Skeletal muscle satellite cell (primary cell): ENCODE measurements around the gene KCNAB1.

Source experiments
- H3K27me3 ChIP-seq: 2 replicates; pipeline ENCODE4 v1.7.0; 2013; ENCODE audit warnings: low read length; ENCODE audit not compliant: control insufficient read depth, insufficient read depth
- H3K36me3 ChIP-seq: 2 replicates; pipeline ENCODE4 v1.7.0; 2013; ENCODE audit warnings: mild to moderate bottlenecking, control low read depth, low read length; ENCODE audit not compliant: insufficient read depth
- H3K4me1 ChIP-seq: 2 replicates; pipeline ENCODE4 v1.7.0; 2013; ENCODE audit warnings: low read length; ENCODE audit not compliant: control insufficient read depth, insufficient read depth
- H3K4me2 ChIP-seq: 2 replicates; pipeline ENCODE4 v1.7.0; 2013; ENCODE audit warnings: mild to moderate bottlenecking, low read length
- H3K4me3 ChIP-seq: 2 replicates; pipeline ENCODE4 v1.7.0; 2013; ENCODE audit warnings: low read length
- H3K9ac ChIP-seq: 2 replicates; pipeline ENCODE4 v1.7.0; 2013; ENCODE audit warnings: mild to moderate bottlenecking, low read depth, low read length, moderate library complexity
- H3K9me3 ChIP-seq: replicated peaks from 2 replicates; pipeline ENCODE4 v1.7.0; 2013; ENCODE audit warnings: mild to moderate bottlenecking, control low read depth, low read length

The KCNAB1 gene

GRCh38 chr3:156400735-156401134 is 280.4 kb downstream of the KCNAB1 start:
- Histone ChIP-seq H3K27me3 (peaks cover 18% of the 10 kb centered on the region), H3K4me3 (no peak overlapping the region), H3K4me1 (no peaks in the 10 kb centered on the region), H3K9ac (no peak overlapping the region), H3K4me2 (no peak overlapping the region), H3K36me3 (no peaks in the 10 kb centered on the region), H3K9me3 (no peaks in the 10 kb centered on the region)

DNA sequence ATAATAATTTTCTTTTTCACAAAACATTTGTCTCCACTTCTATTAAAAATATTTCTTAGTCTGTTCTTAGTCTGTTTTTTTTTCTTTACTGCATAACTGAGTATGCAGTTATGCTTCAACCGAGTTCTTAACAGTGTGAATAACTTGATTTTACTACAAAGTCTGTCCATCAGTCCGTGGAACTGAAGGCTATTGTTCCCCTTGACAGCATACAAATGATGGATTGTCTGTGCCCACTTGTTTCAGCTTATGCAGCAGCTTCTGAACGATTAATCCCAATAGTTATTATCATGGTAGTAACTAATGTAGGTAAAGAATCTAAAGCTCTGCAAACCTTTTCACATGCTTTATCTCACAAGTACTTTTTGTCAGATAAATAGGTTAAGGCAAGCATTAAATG is 283.8 kb downstream of the KCNAB1 start:
- H3K27me3 ChIP-seq: peaks cover 32% of the 10 kb centered on the region
- no peaks in the 10 kb centered on the region for H3K36me3 ChIP-seq
- H3K4me3 ChIP-seq: no peak overlapping the region
- no peaks in the 10 kb centered on the region for H3K9me3 ChIP-seq
- no peak overlapping the region for H3K4me2 ChIP-seq
- H3K9ac ChIP-seq: no peak overlapping the region
- H3K4me1 ChIP-seq: no peaks in the 10 kb centered on the region

- peaks cover 23% of the 10 kb centered on the region for H3K27me3 ChIP-seq
- no peaks in the 10 kb centered on the region for H3K36me3 ChIP-seq
- no peak overlapping the region for H3K4me3 ChIP-seq
- no peak overlapping the region for H3K9ac ChIP-seq
- peaks cover 4% of the 10 kb centered on the region for H3K4me1 ChIP-seq
- no peak overlapping the region for H3K4me2 ChIP-seq
- no peaks in the 10 kb centered on the region for H3K9me3 ChIP-seq
Measured at GRCh38 chr3:156406393-156406792, 286.0 kb downstream of the KCNAB1 start.

GRCh38 chr3:156407617-156408225 is 287.3 kb downstream of the KCNAB1 start:
- no peak overlapping the region for H3K9ac ChIP-seq
- H3K4me2 ChIP-seq: no peak overlapping the region
- no peak overlapping the region for H3K4me3 ChIP-seq
- H3K27me3 ChIP-seq: peaks cover 23% of the 10 kb centered on the region
- H3K9me3 ChIP-seq: no peaks in the 10 kb centered on the region
- H3K4me1 ChIP-seq: peaks cover 4% of the 10 kb centered on the region
- H3K36me3 ChIP-seq: no peaks in the 10 kb centered on the region

- Histone ChIP-seq H3K36me3 (no peaks in the 10 kb centered on the region), H3K9me3 (no peaks in the 10 kb centered on the region), H3K4me3 (no peak overlapping the region), H3K9ac (no peak overlapping the region), H3K4me1 (peaks cover 4% of the 10 kb centered on the region), H3K4me2 (no peak overlapping the region), H3K27me3 (peaks cover 26% of the 10 kb centered on the region)
Measured at GRCh38 chr3:156409694-156410093, 289.3 kb downstream of the KCNAB1 start.

GRCh38 chr3:156412600-156412999 is 292.2 kb downstream of the KCNAB1 start:
- H3K36me3 ChIP-seq: no peaks in the 10 kb centered on the region
- H3K4me2 ChIP-seq: no peak overlapping the region
- no peak overlapping the region for H3K9ac ChIP-seq
- H3K4me1 ChIP-seq: peaks cover 13% of the 10 kb centered on the region
- H3K27me3 ChIP-seq: peaks cover 6% of the 10 kb centered on the region
- no peak overlapping the region for H3K4me3 ChIP-seq
- no peaks in the 10 kb centered on the region for H3K9me3 ChIP-seq

DNA sequence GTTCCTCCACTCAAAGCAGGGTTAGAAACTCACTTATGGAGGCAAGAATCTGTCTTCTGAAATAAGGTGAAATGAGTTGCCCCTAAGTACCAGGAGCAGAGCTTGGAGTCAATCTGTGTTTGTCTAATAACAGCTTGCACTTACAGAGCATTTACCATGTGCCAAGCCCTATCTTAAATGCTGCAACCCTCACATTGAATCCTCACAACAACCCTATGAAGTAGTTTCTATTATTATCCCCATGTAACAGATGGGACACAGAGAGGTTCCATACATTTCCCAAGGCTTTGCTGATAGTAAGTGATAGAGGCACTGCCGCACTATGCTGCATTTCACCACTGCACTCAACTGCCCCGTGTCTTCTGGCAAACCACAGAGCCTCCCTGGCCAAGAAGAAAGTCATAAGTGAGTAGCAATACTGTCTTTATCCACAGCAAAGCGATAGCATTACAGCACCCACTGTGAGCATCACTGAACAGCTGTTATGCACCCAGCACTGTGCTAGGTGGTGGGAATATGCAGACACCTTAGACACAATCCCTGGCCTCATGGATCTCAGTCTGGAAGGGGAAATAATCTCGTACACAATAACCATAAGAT is 293.0 kb downstream of the KCNAB1 start:
- H3K36me3 ChIP-seq: no peaks in the 10 kb centered on the region
- H3K4me2 ChIP-seq: no peak overlapping the region
- H3K9ac ChIP-seq: no peak overlapping the region
- no peak overlapping the region for H3K4me3 ChIP-seq
- peaks cover 6% of the 10 kb centered on the region for H3K27me3 ChIP-seq
- H3K4me1 ChIP-seq: peaks cover 13% of the 10 kb centered on the region
- no peaks in the 10 kb centered on the region for H3K9me3 ChIP-seq

DNA sequence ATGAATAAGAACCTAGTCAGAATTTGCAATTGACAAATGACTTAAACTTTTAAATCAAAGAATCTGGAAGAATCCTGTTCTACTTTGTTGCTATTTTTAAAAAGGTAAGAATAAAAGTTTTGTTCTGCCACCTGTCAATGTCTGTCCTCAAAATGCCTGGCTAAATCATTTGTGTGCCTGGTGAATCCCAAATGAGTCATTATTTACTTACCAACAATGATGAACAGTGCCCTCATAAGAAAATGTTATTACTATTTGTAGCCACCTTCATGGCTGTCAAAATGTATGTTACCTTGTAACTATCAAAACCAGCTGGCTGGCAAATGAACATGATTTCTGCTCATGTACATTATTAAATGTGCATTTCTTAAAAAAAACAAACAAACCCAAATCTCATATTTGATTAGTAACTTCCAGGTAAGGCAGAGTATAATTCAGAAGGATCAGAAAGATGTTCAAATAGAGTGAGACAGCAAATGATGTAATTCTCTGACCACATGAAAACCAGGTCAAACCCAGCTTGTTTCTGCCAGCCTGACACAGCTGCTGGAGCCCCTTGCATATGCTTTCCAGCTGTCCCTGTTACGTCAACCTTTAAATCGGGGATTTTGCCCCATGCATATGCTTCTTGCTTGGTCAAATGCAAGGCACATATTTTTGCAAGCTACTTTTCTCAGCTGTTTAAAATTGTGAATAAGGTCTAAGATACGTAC is 296.6 kb downstream of the KCNAB1 start:
- H3K9ac ChIP-seq: no peak overlapping the region
- H3K4me3 ChIP-seq: no peak overlapping the region
- H3K4me1 ChIP-seq: peaks cover 9% of the 10 kb centered on the region
- peak overlapping the region; percentile 3 for H3K4me2 ChIP-seq
- H3K36me3 ChIP-seq: no peaks in the 10 kb centered on the region
- no peaks in the 10 kb centered on the region for H3K9me3 ChIP-seq
- peaks cover 6% of the 10 kb centered on the region for H3K27me3 ChIP-seq

GRCh38 chr3:156417559-156418132 is 297.3 kb downstream of the KCNAB1 start:
- Histone ChIP-seq H3K9ac (no peak overlapping the region), H3K27me3 (peaks cover 6% of the 10 kb centered on the region), H3K4me3 (no peak overlapping the region), H3K4me2 (peak overlapping the region; percentile 3), H3K9me3 (no peaks in the 10 kb centered on the region), H3K4me1 (peaks cover 9% of the 10 kb centered on the region), H3K36me3 (no peaks in the 10 kb centered on the region)

- no peaks in the 10 kb centered on the region for H3K9me3 ChIP-seq
- H3K4me2 ChIP-seq: no peak overlapping the region
- no peak overlapping the region for H3K9ac ChIP-seq
- peaks cover 6% of the 10 kb centered on the region for H3K27me3 ChIP-seq
- H3K4me3 ChIP-seq: no peak overlapping the region
- peaks cover 9% of the 10 kb centered on the region for H3K4me1 ChIP-seq
- H3K36me3 ChIP-seq: no peaks in the 10 kb centered on the region
Measured at GRCh38 chr3:156418428-156418827, 298.1 kb downstream of the KCNAB1 start.

DNA sequence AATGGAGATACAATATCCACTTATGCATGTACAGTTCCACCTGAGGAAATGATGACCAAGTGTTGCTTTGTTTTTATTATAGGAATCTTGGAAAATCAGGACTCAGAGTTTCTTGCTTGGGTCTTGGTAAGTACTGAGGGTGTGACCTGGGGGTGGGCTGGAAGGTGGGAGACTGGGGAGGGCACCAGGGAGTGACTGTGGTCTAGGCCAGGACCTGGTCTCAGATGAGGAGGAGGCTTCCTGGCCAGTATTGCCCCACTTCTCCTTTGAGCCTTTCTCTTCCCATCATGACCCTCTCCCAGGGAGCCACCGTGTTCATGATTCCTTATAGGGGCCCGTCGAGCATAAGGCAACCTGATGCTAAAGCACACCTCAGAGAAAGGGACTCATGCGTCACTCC is 301.2 kb downstream of the KCNAB1 start:
- Histone ChIP-seq H3K4me3 (no peak overlapping the region), H3K4me2 (no peak overlapping the region), H3K9me3 (no peaks in the 10 kb centered on the region), H3K27me3 (no peaks in the 10 kb centered on the region), H3K36me3 (no peaks in the 10 kb centered on the region), H3K9ac (no peak overlapping the region), H3K4me1 (peaks cover 9% of the 10 kb centered on the region)
